ENCODE data around the gene CACTIN.

The CACTIN gene

GRCh38 chr19:3646336-3647092, 19.9 kb upstream of the CACTIN start:
- in situ Hi-C loops (cut with MboI; ENCODE audit: low sequenced_read_pairs) = no loop called here

- in situ Hi-C loops (cut with MboI; ENCODE audit: low sequenced_read_pairs) = no loop called here
These were observed 19.1 kb upstream of the CACTIN start for GRCh38 chr19:3645726-3646125.

GRCh38 chr19:3645067-3645396, 18.4 kb upstream of the CACTIN start:
- in situ Hi-C loops (cut with MboI; ENCODE audit: low sequenced_read_pairs) = no loop called here

GRCh38 chr19:3644351-3645066, 17.9 kb upstream of the CACTIN start:
- in situ Hi-C loops (cut with MboI; ENCODE audit: low sequenced_read_pairs) = no loop called here

- in situ Hi-C loops (cut with MboI; ENCODE audit: low sequenced_read_pairs) = no loop called here
These were observed 17.2 kb upstream of the CACTIN start for GRCh38 chr19:3643674-3644313.

- in situ Hi-C loops (cut with MboI; ENCODE audit: low sequenced_read_pairs) = no loop called here
These were observed 16.5 kb upstream of the CACTIN start for GRCh38 chr19:3642987-3643673.

- in situ Hi-C loops (cut with MboI; ENCODE audit: low sequenced_read_pairs) = no loop called here
These were observed 15.7 kb upstream of the CACTIN start for GRCh38 chr19:3642296-3642695.

- in situ Hi-C loops (cut with MboI; ENCODE audit: low sequenced_read_pairs) = no loop called here
These were observed 15.1 kb upstream of the CACTIN start for GRCh38 chr19:3641515-3642269.

- in situ Hi-C loops (cut with MboI; ENCODE audit: low sequenced_read_pairs) = no loop called here
These were observed 12.9 kb upstream of the CACTIN start for GRCh38 chr19:3639479-3639878.

- in situ Hi-C loops (cut with MboI; ENCODE audit: low sequenced_read_pairs) = no loop called here
These were observed 11.9 kb upstream of the CACTIN start for GRCh38 chr19:3638208-3639193.

- in situ Hi-C loops (cut with MboI; ENCODE audit: low sequenced_read_pairs) = no loop called here
These were observed 11.0 kb upstream of the CACTIN start for GRCh38 chr19:3637621-3638020.

- in situ Hi-C loops (cut with MboI; ENCODE audit: low sequenced_read_pairs) = no loop called here
These were observed 10.4 kb upstream of the CACTIN start for GRCh38 chr19:3636962-3637361.

- in situ Hi-C loops (cut with MboI; ENCODE audit: low sequenced_read_pairs) = no loop called here
These were observed 9.9 kb upstream of the CACTIN start for GRCh38 chr19:3636506-3636905.

GRCh38 chr19:3634496-3635045, 8.0 kb upstream of the CACTIN start:
- in situ Hi-C loops (cut with MboI; ENCODE audit: low sequenced_read_pairs) = no loop called here

GRCh38 chr19:3633559-3633988, 7.0 kb upstream of the CACTIN start:
- in situ Hi-C loops (cut with MboI; ENCODE audit: low sequenced_read_pairs) = no loop called here

- in situ Hi-C loops (cut with MboI; ENCODE audit: low sequenced_read_pairs) = no loop called here
These were observed 6.4 kb upstream of the CACTIN start for GRCh38 chr19:3632739-3633558.

- in situ Hi-C loops (cut with MboI; ENCODE audit: low sequenced_read_pairs) = no loop called here
These were observed 5.5 kb upstream of the CACTIN start for GRCh38 chr19:3632098-3632497.

GRCh38 chr19:3631053-3631861, 4.7 kb upstream of the CACTIN start:
- in situ Hi-C loops (cut with MboI; ENCODE audit: low sequenced_read_pairs) = no loop called here
